Osteoblast (primary cell): Measurements from ENCODE around the gene HBP1. TPM values are rescaled to one million over a fixed set of nuclear protein-coding genes. Genes with fewer than 3 reads are reported as not detected.
A peak's percentile ranks its signal among the peaks of the same experiment; 100 is the strongest.

Source experiments
- DNase-seq: peaks from one replicate; pipeline ENCODE4 v3.0.0; 2011; ENCODE audit warnings: low spot score, mixed read lengths; ENCODE audit not compliant: insufficient read length; ENCODE audit errors: missing footprints
- H2AFZ ChIP-seq: 2 replicates; pipeline ENCODE4 v1.6.0; 2011; ENCODE audit warnings: mild to moderate bottlenecking, low read length
- H3K27ac ChIP-seq: 2 replicates; pipeline ENCODE4 v1.5.1; 2011; ENCODE audit warnings: mild to moderate bottlenecking, low read depth, low read length, moderate library complexity
- H3K27me3 ChIP-seq: 2 replicates; pipeline ENCODE4 v1.6.0; 2012; ENCODE audit warnings: mild to moderate bottlenecking, control low read depth, inconsistent platforms, low read length, moderate library complexity; ENCODE audit not compliant: insufficient read depth
- H3K36me3 ChIP-seq: 2 replicates; pipeline ENCODE4 v1.5.1; 2011; ENCODE audit warnings: mild to moderate bottlenecking, low read length, control low read depth, moderate library complexity; ENCODE audit not compliant: insufficient read depth
- H3K4me1 ChIP-seq: 2 replicates; pipeline ENCODE4 v1.5.1; 2011; ENCODE audit warnings: mild to moderate bottlenecking, low read length, control low read depth, moderate library complexity; ENCODE audit not compliant: insufficient read depth
- H3K4me2 ChIP-seq: 2 replicates; pipeline ENCODE4 v1.6.0; 2011; ENCODE audit warnings: mild to moderate bottlenecking, low read length; ENCODE audit not compliant: insufficient read depth
- H3K4me3 ChIP-seq: fragments of 200-600 bp; sonication (generic); 3 replicates; pipeline ENCODE4 v1.5.1; 2012; ENCODE audit warnings: mild to moderate bottlenecking, low read length, inconsistent platforms; ENCODE audit not compliant: insufficient read depth
- H3K79me2 ChIP-seq: 2 replicates; pipeline ENCODE4 v1.6.0; 2012; ENCODE audit warnings: mild to moderate bottlenecking, low read length, control low read depth, inconsistent platforms; ENCODE audit not compliant: insufficient read depth
- H3K9me3 ChIP-seq: 2 replicates; pipeline ENCODE4 v1.5.1; 2011; ENCODE audit warnings: low read depth, low read length, control low read depth
- H4K20me1 ChIP-seq: 2 replicates; pipeline ENCODE4 v1.6.0; 2012; ENCODE audit warnings: mild to moderate bottlenecking, low read length, control low read depth; ENCODE audit not compliant: insufficient read depth
- CTCF ChIP-seq: IDR thresholded peaks from 2 replicates; pipeline ENCODE4 v1.5.1; 2011; ENCODE audit warnings: mild to moderate bottlenecking, low read depth, low read length, moderate library complexity; ENCODE audit errors: extremely low read depth
- total RNA-seq: library from RNA; depleted of rRNA; stranded (reverse); fragments of >200 nt; gene quantifications from 2 replicates; pipeline ENCODE4 v1.2.3, GENCODE V29; 2012

HBP1 gene
- total RNA-seq, 1 donor: 175 TPM

GRCh38 chr7:107157091-107157490 is 11.7 kb upstream of the HBP1 start:
- no peaks in the 10 kb centered on the region for H3K9me3 ChIP-seq
- no peaks in the 10 kb centered on the region for H3K36me3 ChIP-seq

GRCh38 chr7:107158028-107158427 is 10.8 kb upstream of the HBP1 start:
- Histone ChIP-seq H4K20me1 (no peaks in the 10 kb centered on the region), H3K4me3 (no peak overlapping the region), H3K36me3 (no peaks in the 10 kb centered on the region), H3K9me3 (no peaks in the 10 kb centered on the region), H3K4me2 (no peak overlapping the region), H3K27me3 (no peaks in the 10 kb centered on the region), H3K79me2 (no peaks in the 10 kb centered on the region), H3K27ac (no peak overlapping the region), H2AFZ (no peak overlapping the region), H3K4me1 (no peaks in the 10 kb centered on the region)
- TF ChIP-seq CTCF: no peak
- DNase-seq: no peak

More at GRCh38 chr7:107157091-107157490, 11.7 kb upstream of the HBP1 start:
- no peaks in the 10 kb centered on the region for H3K4me1 ChIP-seq
- DNase-seq: peak; percentile 26
- H2AFZ ChIP-seq: no peak overlapping the region
- H3K4me2 ChIP-seq: no peak overlapping the region
- no peaks in the 10 kb centered on the region for H4K20me1 ChIP-seq
- no peaks in the 10 kb centered on the region for H3K27me3 ChIP-seq
- no peak overlapping the region for H3K27ac ChIP-seq
- no peak for TF ChIP-seq CTCF
- H3K79me2 ChIP-seq: no peaks in the 10 kb centered on the region
- H3K4me3 ChIP-seq: no peak overlapping the region

- Histone ChIP-seq H4K20me1 (no peaks in the 10 kb centered on the region), H3K4me1 (no peaks in the 10 kb centered on the region), H3K4me3 (no peak overlapping the region), H3K9me3 (no peaks in the 10 kb centered on the region), H3K27ac (no peak overlapping the region), H3K27me3 (no peaks in the 10 kb centered on the region), H3K79me2 (no peaks in the 10 kb centered on the region), H3K36me3 (no peaks in the 10 kb centered on the region), H3K4me2 (no peak overlapping the region), H2AFZ (no peak overlapping the region)
- no peak for DNase-seq
- no peak for TF ChIP-seq CTCF
Measured at GRCh38 chr7:107160389-107160788, 8.4 kb upstream of the HBP1 start.

GRCh38 chr7:107161415-107161814 is 7.4 kb upstream of the HBP1 start:
- H3K4me2 ChIP-seq: no peak overlapping the region
- no peak overlapping the region for H2AFZ ChIP-seq
- no peaks in the 10 kb centered on the region for H3K27me3 ChIP-seq
- H3K36me3 ChIP-seq: no peaks in the 10 kb centered on the region
- no peak overlapping the region for H3K27ac ChIP-seq
- no peak overlapping the region for H3K4me3 ChIP-seq
- TF ChIP-seq CTCF: no peak
- no peaks in the 10 kb centered on the region for H3K9me3 ChIP-seq
- peaks cover under 1% of the 10 kb centered on the region for H3K4me1 ChIP-seq
- DNase-seq: no peak
- no peaks in the 10 kb centered on the region for H4K20me1 ChIP-seq
- no peaks in the 10 kb centered on the region for H3K79me2 ChIP-seq
